ENCODE measurements around the gene MOSPD3. TPM values are rescaled to one million over a fixed set of nuclear protein-coding genes. Genes with fewer than 3 reads are reported as not detected.
"Not testable (repeated sequence)": the region's sequence is repeated elsewhere in the genome, so short reads cannot be mapped to it uniquely, and the experiment has no call there.

The MOSPD3 gene
- 5.2 and 5.4 TPM in 2 replicates for total RNA-seq

DNA sequence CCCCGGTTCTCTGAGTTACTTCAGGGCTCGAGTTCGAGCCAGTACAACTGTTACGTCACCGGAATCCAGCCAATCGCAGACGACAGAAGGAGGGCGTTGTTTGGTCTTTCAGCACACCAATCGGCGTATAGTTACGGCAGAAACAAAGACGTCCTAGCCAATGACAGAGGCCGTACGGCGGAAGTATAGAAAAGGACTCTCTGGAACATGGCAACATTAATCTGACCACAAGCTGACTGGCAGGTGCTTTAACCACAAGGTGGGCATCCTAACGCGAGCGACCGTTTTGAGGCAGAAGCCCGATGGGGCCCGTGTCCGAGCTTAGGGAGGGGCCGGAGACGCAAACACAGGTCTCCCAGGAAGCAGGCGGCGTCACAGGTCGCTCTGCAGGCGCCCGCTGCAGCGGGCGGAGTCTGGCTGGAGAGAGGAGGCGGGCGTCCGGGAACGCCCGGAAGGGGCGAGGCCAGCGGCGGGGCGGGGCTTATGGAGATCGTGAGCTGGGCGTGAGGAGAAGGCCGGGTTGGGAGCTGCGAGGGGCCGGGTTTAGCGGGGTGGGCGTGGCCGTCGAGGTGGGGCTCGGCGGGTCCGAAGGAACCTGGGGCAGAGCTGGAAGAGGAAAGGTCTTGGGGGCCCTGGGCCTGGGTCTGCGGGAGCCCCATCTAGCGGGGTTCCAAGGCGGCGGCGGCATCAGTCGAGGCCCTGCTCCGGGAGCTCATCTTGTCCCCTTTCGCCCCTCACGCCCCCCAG lies at the start of gene MOSPD3:
MOSPD3 (plus strand) TSS at position 558 of the 747 bp plus-strand sequence. CDS start 252 bp downstream, outside the sequence.
- peak; percentile 99 for DNase-seq (ENCODE audit: low read depth in 2 of 2)

- DNase-seq (ENCODE audit: low read depth in 2 of 2), result no peak
Observed at GRCh38 chr7:100563100-100563564, 49.2 kb upstream of the MOSPD3 start.

GRCh38 chr7:100563809-100564400 lies 48.4 kb upstream of the MOSPD3 start:
- peak; percentile 70 to 80 for DNase-seq (ENCODE audit: low read depth in 2 of 2)

DNA sequence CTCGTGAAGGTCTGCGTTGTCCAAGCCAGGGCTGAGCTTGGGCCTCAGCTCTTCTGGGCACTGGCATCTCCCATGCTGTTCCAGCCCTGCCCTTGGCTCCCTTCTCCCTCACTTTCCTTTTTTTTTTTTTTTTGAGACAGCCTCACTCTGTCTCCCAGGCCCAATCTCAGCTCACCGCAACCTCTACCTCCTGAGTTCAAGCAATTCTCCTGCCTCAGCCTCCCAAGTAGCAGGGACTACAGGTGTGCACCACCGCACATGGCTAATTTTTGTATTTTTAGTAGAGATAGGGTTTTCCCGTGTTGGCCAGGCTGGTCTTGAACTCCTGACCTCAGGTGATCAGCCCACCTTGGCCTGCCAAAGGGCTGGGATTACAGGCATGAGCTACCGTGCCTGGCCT lies 47.9 kb upstream of the MOSPD3 start:
- DNase-seq (ENCODE audit: low read depth in 2 of 2), result not testable (repeated sequence)

DNA sequence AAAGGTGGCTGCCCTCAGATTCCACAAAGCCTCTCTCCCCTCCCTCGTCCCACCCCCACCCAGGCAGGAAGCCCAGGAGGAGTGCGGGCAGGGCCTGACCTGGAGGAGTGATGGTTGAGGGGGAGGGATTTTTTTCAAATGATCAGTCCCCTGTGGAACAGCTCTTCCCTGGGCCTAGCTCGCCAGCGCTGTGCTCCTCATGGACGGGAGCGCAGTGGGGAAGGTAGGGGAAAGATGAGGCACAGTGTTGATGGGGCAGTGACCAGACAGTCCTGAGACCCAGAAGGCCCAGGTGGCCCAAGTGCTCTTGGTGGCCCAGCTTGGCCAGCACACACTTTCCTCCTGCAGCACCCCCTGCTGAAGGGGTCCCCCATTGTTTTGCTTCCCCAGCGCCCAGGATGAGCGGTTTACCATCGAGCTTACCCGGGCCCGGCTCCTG lies 47.2 kb upstream of the MOSPD3 start:
- DNase-seq (ENCODE audit: low read depth in 2 of 2), result no peak

DNA sequence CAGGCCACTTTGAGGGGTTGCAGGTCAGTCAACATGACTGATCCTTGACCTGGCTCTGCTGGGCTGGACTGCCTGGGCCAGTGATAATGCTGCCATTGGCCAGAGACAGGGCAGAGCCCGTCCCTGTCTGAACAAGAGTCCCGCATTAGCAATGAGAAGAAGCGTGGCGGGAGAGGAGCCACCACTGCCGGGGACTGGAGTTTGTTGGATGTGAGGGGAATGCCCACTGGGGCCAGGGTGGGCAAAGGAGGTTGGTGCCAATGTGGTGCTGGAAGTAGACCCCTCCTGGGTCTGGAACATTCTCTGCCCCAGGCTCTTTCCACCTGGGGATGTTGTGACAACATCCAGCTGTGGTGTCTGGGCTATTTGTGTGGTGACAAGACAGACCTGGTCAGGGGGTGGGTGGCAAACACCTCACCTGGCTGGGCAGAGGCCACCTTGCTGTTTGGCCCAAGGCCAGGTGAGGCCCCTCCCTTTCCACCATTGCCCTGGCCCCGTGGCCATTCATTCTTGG lies 46.3 kb upstream of the MOSPD3 start:
- no peak for DNase-seq (ENCODE audit: low read depth in 2 of 2)

DNA sequence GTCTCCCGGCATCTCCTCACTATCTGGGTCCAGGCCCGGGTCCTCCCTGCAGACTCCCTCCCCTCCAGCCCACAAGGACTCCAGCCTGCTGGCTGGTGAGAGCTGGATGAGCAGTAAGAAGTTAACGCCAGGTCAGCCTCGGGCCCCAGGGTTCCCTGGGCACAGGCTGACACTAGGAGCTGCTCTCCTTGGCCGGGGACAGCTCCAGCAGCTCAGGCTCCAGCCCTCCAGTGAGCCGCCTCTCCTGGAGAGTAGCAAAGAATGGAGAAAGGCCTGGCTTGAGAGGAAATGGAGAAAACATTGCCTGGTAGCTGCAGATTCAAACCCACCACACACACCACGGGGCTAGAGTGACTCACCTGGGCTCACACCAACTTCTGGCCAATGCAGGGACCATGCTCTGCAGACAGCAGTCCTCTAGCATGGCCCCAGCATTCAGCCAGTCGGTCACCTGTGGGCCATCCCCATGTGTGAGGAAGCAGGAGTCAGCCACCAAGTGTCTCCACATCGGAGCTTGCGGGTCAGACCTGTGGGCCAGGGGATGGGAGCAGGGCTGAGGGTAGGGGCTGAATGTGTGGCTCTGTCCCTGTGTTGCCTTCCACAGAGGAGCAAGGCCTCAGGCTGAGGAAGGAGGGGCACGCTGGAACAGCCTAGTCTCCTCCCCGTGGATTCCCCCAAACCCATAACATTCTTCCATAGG lies 45.2 kb upstream of the MOSPD3 start:
- DNase-seq (ENCODE audit: low read depth in 2 of 2), result no peak

DNA sequence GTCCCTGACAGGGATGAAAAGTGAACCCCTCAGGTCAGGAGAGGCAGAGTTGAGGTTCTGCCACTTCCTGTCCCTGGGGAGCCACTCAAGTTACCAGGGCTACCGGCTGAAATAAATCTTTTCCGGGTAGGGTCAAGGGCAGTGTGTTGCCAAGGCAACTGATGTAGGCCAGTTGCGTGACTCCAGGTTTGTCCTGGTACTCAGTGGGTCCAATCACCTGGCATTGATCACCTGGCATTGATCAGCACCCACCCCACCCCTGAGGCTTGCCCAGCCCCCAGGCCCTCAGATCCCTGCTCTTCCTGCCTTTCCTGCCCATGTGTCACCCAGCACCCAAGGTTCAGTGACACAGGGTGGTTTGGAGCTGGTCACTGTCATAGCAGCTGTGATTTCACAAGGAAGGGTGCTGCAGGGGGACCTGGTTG lies 44.6 kb upstream of the MOSPD3 start:
- no peak for DNase-seq (ENCODE audit: low read depth in 2 of 2)

- DNase-seq (ENCODE audit: low read depth in 2 of 2), result peak in 1 of 2 donors; percentile 40
Observed at GRCh38 chr7:100568176-100568895, 44.0 kb upstream of the MOSPD3 start.

GRCh38 chr7:100568896-100569844 lies 43.2 kb upstream of the MOSPD3 start:
- peak; percentile 54 to 85 for DNase-seq (ENCODE audit: low read depth in 2 of 2)

DNA sequence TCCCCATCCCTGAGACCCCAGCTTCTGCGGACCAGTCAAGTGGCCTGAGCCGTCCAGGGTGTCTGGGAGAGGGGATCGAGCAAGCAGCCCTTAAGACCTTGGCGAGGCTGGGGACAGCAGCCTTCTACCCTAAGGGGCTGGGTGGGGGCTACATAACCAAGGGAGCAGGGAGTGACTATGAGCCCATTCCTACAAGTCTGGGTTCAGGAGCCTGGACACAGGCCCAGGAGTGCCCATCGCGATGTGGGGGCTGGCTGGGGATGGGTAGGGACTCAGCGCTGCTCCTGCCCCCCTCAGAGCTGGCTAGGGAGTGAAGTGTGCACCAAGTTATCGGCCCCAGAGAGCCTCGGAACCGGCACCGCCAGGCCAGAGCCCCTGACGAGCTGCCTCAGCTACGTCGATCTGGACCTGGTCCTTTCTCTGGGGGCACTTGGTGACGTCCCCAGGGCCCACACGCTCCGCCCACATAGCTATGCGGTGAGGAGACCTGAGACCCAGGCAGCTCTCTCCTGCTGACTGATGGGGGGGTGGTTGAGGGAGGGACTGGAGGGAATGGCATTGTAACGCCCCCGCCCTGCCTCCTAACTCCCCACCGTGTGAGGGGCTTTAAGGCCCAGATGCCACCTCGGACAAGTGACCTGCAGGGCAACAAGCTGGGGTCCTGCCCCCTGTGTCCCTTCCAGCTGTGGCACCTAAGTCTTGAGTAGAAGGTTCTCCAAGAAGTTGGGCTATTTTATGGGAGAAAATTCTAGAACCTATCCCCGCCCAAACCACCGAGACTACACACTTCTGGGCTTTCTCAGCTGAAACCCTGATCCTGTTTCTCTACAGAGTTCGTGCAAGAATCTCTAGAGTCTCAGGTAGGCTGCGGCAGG lies 41.1 kb upstream of the MOSPD3 start:
- DNase-seq (ENCODE audit: low read depth in 2 of 2), result no peak

DNA sequence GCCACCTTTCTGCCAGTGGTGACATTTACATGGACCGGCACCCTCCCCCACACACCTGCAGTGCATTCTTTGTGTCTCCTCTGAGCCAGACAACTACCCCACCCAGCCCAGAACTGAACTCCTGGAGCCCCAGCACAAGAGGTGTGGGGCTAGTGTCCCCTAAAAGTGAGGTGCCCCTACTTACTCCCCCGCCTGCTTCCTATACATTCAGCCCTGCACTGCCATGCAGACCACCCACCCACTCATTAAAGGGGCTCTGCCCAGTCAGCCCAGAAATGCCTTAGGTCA lies 40.6 kb upstream of the MOSPD3 start:
- no peak for DNase-seq (ENCODE audit: low read depth in 2 of 2)

GRCh38 chr7:100572281-100572948 lies 39.9 kb upstream of the MOSPD3 start:
- DNase-seq (ENCODE audit: low read depth in 2 of 2), result no peak

GRCh38 chr7:100572949-100573675 lies 39.2 kb upstream of the MOSPD3 start:
- DNase-seq (ENCODE audit: low read depth in 2 of 2), result no peak

GRCh38 chr7:100573691-100574361 lies 38.5 kb upstream of the MOSPD3 start, which contains the start of gene SAP25:
SAP25 (minus strand) TSS chr7:100573900; CDS start chr7:100573742, 158 bp downstream.
- no peak for DNase-seq (ENCODE audit: low read depth in 2 of 2)

DNA sequence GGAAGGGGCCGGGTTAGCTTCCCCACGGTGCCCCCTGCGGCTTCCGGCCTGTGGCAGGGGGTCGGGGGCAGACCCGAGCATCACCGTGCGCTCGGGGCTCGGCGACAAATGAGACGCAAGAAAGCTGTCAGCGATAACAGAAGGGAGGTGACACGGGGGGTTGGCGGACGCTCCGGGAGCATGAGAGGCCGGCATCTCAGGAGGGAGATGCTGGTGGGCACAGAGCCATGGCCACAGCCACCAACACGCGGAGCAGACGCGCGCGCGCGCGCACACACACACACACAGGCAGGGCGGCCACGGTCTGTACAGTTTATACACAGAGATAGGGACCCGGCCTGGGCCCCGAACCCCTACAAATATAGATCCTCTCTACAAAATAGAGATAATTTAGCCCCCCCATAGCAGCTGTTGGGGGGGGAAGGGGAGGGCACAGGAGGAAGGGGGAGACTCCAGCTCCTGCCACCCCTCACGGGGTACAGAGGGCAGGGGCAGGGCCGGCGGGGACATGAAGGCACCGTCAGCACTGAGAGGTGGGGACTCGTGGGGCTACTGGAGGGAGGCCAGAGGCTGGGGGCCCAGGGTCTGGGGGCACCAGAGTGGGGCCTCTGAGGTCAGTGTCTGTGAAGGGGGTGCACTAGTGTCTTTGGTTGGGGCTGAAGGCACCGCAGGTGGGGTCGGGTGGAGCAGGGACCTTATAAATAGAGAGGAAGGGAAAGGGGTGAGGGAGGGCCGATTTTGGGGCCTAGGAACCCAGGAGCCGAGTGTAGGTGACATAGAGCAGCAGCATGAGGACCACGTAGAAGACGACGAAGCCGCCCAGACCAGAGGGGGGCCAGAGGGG lies 37.8 kb upstream of the MOSPD3 start:
- no peak for DNase-seq (ENCODE audit: low read depth in 2 of 2)

GRCh38 chr7:100575206-100575631 lies 37.1 kb upstream of the MOSPD3 start:
- no peak for DNase-seq (ENCODE audit: low read depth in 2 of 2)
